Measurements from ENCODE around the gene KRTAP6-2. TPM values are rescaled to one million over a fixed set of nuclear protein-coding genes. Genes with fewer than 3 reads are reported as not detected.
A peak's percentile ranks its signal among the peaks of the same experiment; 100 is the strongest.

Gene KRTAP6-2
- total and polyA plus RNA-seq, 9 donors: not detected

- WGBS (ENCODE audit: insufficient coverage): 21% methylated on average over 1 of the region's 1 CpG
- Histone ChIP-seq H3K36me3 (ENCODE audit: control insufficient read depth, insufficient read depth, low read length) (no peaks in the 10 kb centered on the region), H3K4me3 (ENCODE audit: low read length) (no peak overlapping the region), H3K27ac (ENCODE audit: low read length) (no peak overlapping the region), H3K4me1 (ENCODE audit: control insufficient read depth, insufficient read depth, low read length) (no peaks in the 10 kb centered on the region), H3K9me3 (replicated peaks; ENCODE audit: control insufficient read depth, low read depth, low read length) (no peaks in the 10 kb centered on the region), H3K27me3 (ENCODE audit: control insufficient read depth, insufficient read depth, low read length) (no peaks in the 10 kb centered on the region)
- DNase-seq: peak; percentile 67
Measured at GRCh38 chr21:30579346-30579745, 19.4 kb downstream of the KRTAP6-2 start.

- no peaks in the 10 kb centered on the region for H3K4me1 ChIP-seq (ENCODE audit: control insufficient read depth, insufficient read depth, low read length)
- H3K36me3 ChIP-seq (ENCODE audit: control insufficient read depth, insufficient read depth, low read length): no peaks in the 10 kb centered on the region
- H3K9me3 ChIP-seq (replicated peaks; ENCODE audit: control insufficient read depth, low read depth, low read length): no peaks in the 10 kb centered on the region
- H3K27ac ChIP-seq (ENCODE audit: low read length): no peak overlapping the region
- no peaks in the 10 kb centered on the region for H3K27me3 ChIP-seq (ENCODE audit: control insufficient read depth, insufficient read depth, low read length)
- DNase-seq: no peak
- H3K4me3 ChIP-seq (ENCODE audit: low read length): no peak overlapping the region
Measured at GRCh38 chr21:30577766-30578165, 20.9 kb downstream of the KRTAP6-2 start.

DNA sequence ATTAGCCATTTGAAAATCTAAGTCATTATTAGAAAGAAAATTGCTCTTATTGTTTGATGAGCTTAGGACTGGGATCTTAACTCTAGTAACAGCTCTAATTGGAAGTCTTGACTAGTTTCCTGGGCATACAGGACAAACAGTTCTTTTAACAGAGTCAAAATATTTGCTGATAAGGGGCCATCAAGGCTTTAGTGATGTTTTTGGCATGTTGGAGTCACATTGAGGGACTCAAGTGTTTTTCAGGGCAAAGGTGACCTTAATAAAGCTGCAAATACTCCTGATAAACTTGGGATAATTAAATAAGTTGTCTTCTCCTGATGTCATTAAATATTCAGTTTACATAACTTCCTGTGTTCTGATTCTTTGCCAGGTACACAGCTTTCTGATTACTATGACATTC lies 31.1 kb downstream of the KRTAP6-2 start:
- no peaks in the 10 kb centered on the region for H3K36me3 ChIP-seq (ENCODE audit: control insufficient read depth, insufficient read depth, low read length)
- no peaks in the 10 kb centered on the region for H3K4me1 ChIP-seq (ENCODE audit: control insufficient read depth, insufficient read depth, low read length)
- no peak overlapping the region for H3K4me3 ChIP-seq (ENCODE audit: low read length)
- no peak overlapping the region for H3K27ac ChIP-seq (ENCODE audit: low read length)
- no peaks in the 10 kb centered on the region for H3K9me3 ChIP-seq (replicated peaks; ENCODE audit: control insufficient read depth, low read depth, low read length)
- DNase-seq: no peak
- H3K27me3 ChIP-seq (ENCODE audit: control insufficient read depth, insufficient read depth, low read length): no peaks in the 10 kb centered on the region

DNA sequence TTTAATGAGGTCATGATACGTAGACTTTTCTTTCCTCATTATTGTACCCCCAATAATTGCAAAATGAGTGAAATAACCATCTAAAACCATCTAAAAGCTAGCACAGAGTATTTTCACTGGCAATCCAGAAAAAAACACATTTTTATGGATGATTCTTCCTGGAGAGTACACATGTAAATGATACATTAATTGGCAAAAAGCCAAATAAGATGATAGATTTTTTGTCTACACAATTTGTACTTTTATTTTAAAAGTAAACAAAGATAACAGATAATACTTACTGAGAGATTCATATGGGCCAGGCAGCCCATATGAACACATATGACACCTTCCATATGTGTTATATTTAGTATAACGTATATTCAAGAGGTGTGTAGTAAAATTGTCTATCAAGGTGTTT lies 35.1 kb downstream of the KRTAP6-2 start:
- H3K4me1 ChIP-seq (ENCODE audit: control insufficient read depth, insufficient read depth, low read length): no peaks in the 10 kb centered on the region
- H3K4me3 ChIP-seq (ENCODE audit: low read length): no peak overlapping the region
- H3K9me3 ChIP-seq (replicated peaks; ENCODE audit: control insufficient read depth, low read depth, low read length): no peaks in the 10 kb centered on the region
- no peaks in the 10 kb centered on the region for H3K27me3 ChIP-seq (ENCODE audit: control insufficient read depth, insufficient read depth, low read length)
- no CpG with 5 or more reads among the region's 2 CpGs for WGBS (ENCODE audit: insufficient coverage)
- H3K36me3 ChIP-seq (ENCODE audit: control insufficient read depth, insufficient read depth, low read length): no peaks in the 10 kb centered on the region
- DNase-seq: no peak
- H3K27ac ChIP-seq (ENCODE audit: low read length): no peak overlapping the region

DNA sequence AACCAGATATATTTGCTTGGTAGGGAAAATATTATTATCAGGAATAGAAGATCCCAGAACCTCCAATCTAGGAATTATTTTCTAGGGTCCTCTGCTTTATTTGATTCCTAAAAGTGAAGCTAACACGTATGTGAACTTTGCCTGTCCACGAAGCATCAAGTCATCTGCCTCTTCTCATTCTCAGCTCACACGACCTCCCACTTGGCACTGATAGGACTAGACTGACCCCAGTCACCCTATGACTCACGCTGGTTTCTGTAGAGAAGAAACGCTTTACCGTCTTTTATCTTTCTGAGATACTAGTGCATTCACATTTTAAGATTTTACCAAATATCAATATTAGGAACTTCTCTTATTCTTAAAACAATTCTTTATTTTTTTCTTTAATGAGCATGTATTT lies 35.6 kb downstream of the KRTAP6-2 start:
- Histone ChIP-seq H3K36me3 (ENCODE audit: control insufficient read depth, insufficient read depth, low read length) (no peaks in the 10 kb centered on the region), H3K4me1 (ENCODE audit: control insufficient read depth, insufficient read depth, low read length) (no peaks in the 10 kb centered on the region), H3K27ac (ENCODE audit: low read length) (no peak overlapping the region), H3K4me3 (ENCODE audit: low read length) (no peak overlapping the region), H3K27me3 (ENCODE audit: control insufficient read depth, insufficient read depth, low read length) (no peaks in the 10 kb centered on the region), H3K9me3 (replicated peaks; ENCODE audit: control insufficient read depth, low read depth, low read length) (no peaks in the 10 kb centered on the region)
- no peak for DNase-seq
- 75% methylated on average over 3 of the region's 6 CpGs for WGBS (ENCODE audit: insufficient coverage)

- no peak overlapping the region for H3K4me3 ChIP-seq (ENCODE audit: low read length)
- H3K27ac ChIP-seq (ENCODE audit: low read length): no peak overlapping the region
- no peaks in the 10 kb centered on the region for H3K27me3 ChIP-seq (ENCODE audit: control insufficient read depth, insufficient read depth, low read length)
- no peaks in the 10 kb centered on the region for H3K4me1 ChIP-seq (ENCODE audit: control insufficient read depth, insufficient read depth, low read length)
- no peak for DNase-seq
- H3K36me3 ChIP-seq (ENCODE audit: control insufficient read depth, insufficient read depth, low read length): no peaks in the 10 kb centered on the region
- no peaks in the 10 kb centered on the region for H3K9me3 ChIP-seq (replicated peaks; ENCODE audit: control insufficient read depth, low read depth, low read length)
- WGBS (ENCODE audit: insufficient coverage): no CpG with 5 or more reads among the region's 2 CpGs
Measured at GRCh38 chr21:30561957-30562356, 36.7 kb downstream of the KRTAP6-2 start.

- Histone ChIP-seq H3K9me3 (replicated peaks; ENCODE audit: control insufficient read depth, low read depth, low read length) (no peaks in the 10 kb centered on the region), H3K36me3 (ENCODE audit: control insufficient read depth, insufficient read depth, low read length) (no peaks in the 10 kb centered on the region), H3K4me1 (ENCODE audit: control insufficient read depth, insufficient read depth, low read length) (no peaks in the 10 kb centered on the region), H3K27me3 (ENCODE audit: control insufficient read depth, insufficient read depth, low read length) (no peaks in the 10 kb centered on the region), H3K4me3 (ENCODE audit: low read length) (no peak within 1 kb of the TSS), H3K27ac (ENCODE audit: low read length) (no peak within 1 kb of the TSS)
- no peak for DNase-seq
- no CpG with 5 or more reads among the region's 2 CpGs for whole genome bisulfite sequencing (ENCODE audit: insufficient coverage)
Measured at GRCh38 chr21:30561264-30561895, 37.3 kb downstream of the KRTAP6-2 start, which contains the start of gene KRTAP19-7. Gene KRTAP19-7 (minus strand): TSS chr21:30561314. CDS start chr21:30561289, 25 bp downstream.

DNA sequence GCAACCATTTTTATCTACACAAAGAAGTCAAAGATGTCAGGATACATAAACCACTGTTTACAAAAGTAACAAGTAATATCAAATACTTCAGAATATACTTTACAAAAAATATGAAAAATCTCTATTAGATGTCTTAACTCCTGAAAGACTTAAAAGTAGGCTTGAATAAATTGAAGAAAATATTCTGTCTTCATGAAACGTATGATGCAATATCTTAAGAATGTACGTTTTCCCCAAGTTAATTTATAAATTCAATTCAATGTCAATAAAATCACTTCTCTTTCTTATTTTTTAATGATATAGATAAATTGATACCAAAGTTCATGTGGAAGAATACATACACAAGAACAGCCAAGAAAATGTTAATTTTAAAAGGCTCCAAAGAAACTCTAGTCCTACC lies 43.6 kb downstream of the KRTAP6-2 start:
- no peaks in the 10 kb centered on the region for H3K27me3 ChIP-seq (ENCODE audit: control insufficient read depth, insufficient read depth, low read length)
- WGBS (ENCODE audit: insufficient coverage): no CpG with 5 or more reads among the region's 2 CpGs
- no peak for DNase-seq
- no peaks in the 10 kb centered on the region for H3K9me3 ChIP-seq (replicated peaks; ENCODE audit: control insufficient read depth, low read depth, low read length)
- no peak overlapping the region for H3K4me3 ChIP-seq (ENCODE audit: low read length)
- H3K4me1 ChIP-seq (ENCODE audit: control insufficient read depth, insufficient read depth, low read length): no peaks in the 10 kb centered on the region
- no peaks in the 10 kb centered on the region for H3K36me3 ChIP-seq (ENCODE audit: control insufficient read depth, insufficient read depth, low read length)
- no peak overlapping the region for H3K27ac ChIP-seq (ENCODE audit: low read length)

GRCh38 chr21:30552782-30553181 lies 45.9 kb downstream of the KRTAP6-2 start:
- no peak for DNase-seq
- Histone ChIP-seq H3K36me3 (ENCODE audit: control insufficient read depth, insufficient read depth, low read length) (no peaks in the 10 kb centered on the region), H3K27ac (ENCODE audit: low read length) (no peak overlapping the region), H3K27me3 (ENCODE audit: control insufficient read depth, insufficient read depth, low read length) (no peaks in the 10 kb centered on the region), H3K4me3 (ENCODE audit: low read length) (no peak overlapping the region), H3K4me1 (ENCODE audit: control insufficient read depth, insufficient read depth, low read length) (no peaks in the 10 kb centered on the region), H3K9me3 (replicated peaks; ENCODE audit: control insufficient read depth, low read depth, low read length) (no peaks in the 10 kb centered on the region)
- 70% methylated on average over 1 of the region's 1 CpG for WGBS (ENCODE audit: insufficient coverage)
